Calu3 (cell line): ENCODE data around the gene SCARB1. TPM values are rescaled to one million over a fixed set of nuclear protein-coding genes. Genes with fewer than 3 reads are reported as not detected.

Experiments used
- BruUV-seq: library from RNA; stranded (reverse); fragments of 400-500 nt; replicated peaks from 2 replicates; lab custom pipeline; 2021; lab: Mats Ljungman, UMichigan
- CTCF ChIA-PET: fragments of 300-600 bp; sonication (Branson Sonifier 250); formaldehyde crosslinking; loops from one replicate; lab custom pipeline; 2022; ENCODE audit warnings: antibody characterized with exemption; lab: Charles Lee
- DNase-seq: peaks from one replicate; pipeline ENCODE4 v3.0.0; 2022
- H3K27ac Mint-ChIP-seq: one replicate; pipeline ENCODE4 v1.8.0; 2022; ENCODE audit warnings: mixed read lengths; ENCODE audit not compliant: unreplicated experiment
- H3K27me3 Mint-ChIP-seq: one replicate; pipeline ENCODE4 v1.8.0; 2022; ENCODE audit warnings: mixed read lengths; ENCODE audit not compliant: unreplicated experiment
- H3K36me3 Mint-ChIP-seq: one replicate; pipeline ENCODE4 v1.8.0; 2022; ENCODE audit warnings: mild to moderate bottlenecking, moderate library complexity, mixed read lengths; ENCODE audit not compliant: insufficient read depth, unreplicated experiment
- H3K4me1 Mint-ChIP-seq: one replicate; pipeline ENCODE4 v1.8.0; 2022; ENCODE audit warnings: mild to moderate bottlenecking, low read depth, mixed read lengths; ENCODE audit not compliant: unreplicated experiment
- H3K4me3 Mint-ChIP-seq: one replicate; pipeline ENCODE4 v1.8.0; 2022; ENCODE audit warnings: mild to moderate bottlenecking, low read depth, moderate library complexity, mixed read lengths; ENCODE audit not compliant: unreplicated experiment
- H3K9me3 Mint-ChIP-seq: one replicate; pipeline ENCODE4 v1.8.0; 2022; ENCODE audit warnings: low read depth, mixed read lengths; ENCODE audit not compliant: unreplicated experiment
- CTCF ChIP-seq: fragments of 200-600 bp; IDR thresholded peaks from one replicate; pipeline ENCODE4 v1.8.0; 2022; ENCODE audit warnings: antibody characterized with exemption; ENCODE audit not compliant: unreplicated experiment
- intact Hi-C: fragments of 100-400 bp; cut with micrococcal nuclease; formaldehyde crosslinking; loops from one replicate; pipeline ENCODE4 v1.10.0; 2022; ENCODE audit not compliant: unreplicated experiment
- total RNA-seq: library from RNA; stranded (reverse); gene quantifications from 2 replicates; pipeline ENCODE4 v1.2.3, GENCODE V29; 2022

SCARB1 gene
- total RNA-seq, 1 experiment from 2014 or later: 51.6 TPM

DNA sequence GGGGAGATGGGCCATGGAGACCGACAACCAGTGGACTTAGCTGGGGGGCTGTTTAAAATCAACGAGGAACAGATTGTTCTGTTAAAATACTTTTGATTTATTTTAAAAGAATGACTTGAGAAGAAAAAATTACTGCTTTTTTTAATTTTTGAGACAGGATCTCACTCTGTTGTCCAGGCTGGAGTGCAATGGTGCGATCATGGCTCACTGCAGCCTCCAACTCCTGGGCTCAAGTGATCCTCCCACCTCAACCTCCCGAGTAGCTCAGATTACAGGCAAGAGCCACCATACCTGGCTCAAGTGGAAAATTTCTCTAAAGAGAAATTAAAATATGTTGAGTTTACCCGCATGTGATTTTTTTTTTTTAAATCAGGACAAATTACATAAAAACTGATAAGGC, 80.6 kb downstream of the SCARB1 start:
- Mint-ChIP-seq H3K36me3 (peaks cover 2% of the 10 kb centered on the region), H3K4me3 (no peak overlapping the region), H3K9me3 (no peaks in the 10 kb centered on the region), H3K27ac (no peak overlapping the region), H3K4me1 (no peaks in the 10 kb centered on the region), H3K27me3 (no peaks in the 10 kb centered on the region)
- intact Hi-C loops: no loop called here
- CTCF ChIA-PET: interaction anchor here (0.5 kb wide), 1 partner anchor 566 kb away, joined by 4 read pairs; no protein-coding TSS in a partner anchor
- no peak for TF ChIP-seq CTCF
- no TSS peak for BruUV-seq
- no peak for DNase-seq

DNA sequence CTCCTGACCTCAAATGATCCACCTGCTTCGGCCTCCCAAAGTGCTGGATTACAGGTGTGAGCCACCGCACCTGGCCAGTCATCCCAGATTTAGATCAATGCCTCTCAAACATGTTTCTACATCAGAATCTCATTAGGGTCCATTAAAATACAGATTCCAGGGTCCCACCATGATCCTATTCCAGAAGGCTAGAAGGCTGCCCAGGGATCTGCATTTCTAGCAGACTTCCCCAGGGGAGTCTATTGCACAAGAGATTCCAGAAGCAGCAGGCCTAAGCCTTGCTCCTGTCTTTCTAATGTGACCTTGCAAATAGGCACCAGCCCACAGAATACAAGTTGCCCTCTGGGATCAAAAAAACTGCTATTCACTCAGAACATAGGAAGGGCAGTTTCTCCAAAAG, 81.5 kb downstream of the SCARB1 start:
- intact Hi-C loops: no loop called here
- H3K9me3 Mint-ChIP-seq: no peaks in the 10 kb centered on the region
- no peak overlapping the region for H3K27ac Mint-ChIP-seq
- H3K4me1 Mint-ChIP-seq: no peaks in the 10 kb centered on the region
- CTCF ChIA-PET: no interaction called here
- peaks cover 3% of the 10 kb centered on the region for H3K36me3 Mint-ChIP-seq
- DNase-seq: no peak
- BruUV-seq: no TSS peak
- H3K27me3 Mint-ChIP-seq: no peaks in the 10 kb centered on the region
- H3K4me3 Mint-ChIP-seq: no peak overlapping the region
- TF ChIP-seq CTCF: no peak

GRCh38 chr12:124780752-124781685, 82.6 kb downstream of the SCARB1 start:
- no TSS peak for BruUV-seq
- Mint-ChIP-seq H3K4me3 (no peak overlapping the region), H3K27ac (no peak overlapping the region), H3K4me1 (no peaks in the 10 kb centered on the region), H3K36me3 (peaks cover 3% of the 10 kb centered on the region), H3K27me3 (no peaks in the 10 kb centered on the region), H3K9me3 (no peaks in the 10 kb centered on the region)
- CTCF ChIA-PET: no interaction called here
- DNase-seq: no peak
- intact Hi-C loops: no loop called here
- no peak for TF ChIP-seq CTCF

- Mint-ChIP-seq H3K36me3 (peaks cover 3% of the 10 kb centered on the region), H3K9me3 (no peaks in the 10 kb centered on the region), H3K4me3 (no peak overlapping the region), H3K27me3 (no peaks in the 10 kb centered on the region), H3K27ac (no peak overlapping the region), H3K4me1 (peaks cover 6% of the 10 kb centered on the region)
- no TSS peak for BruUV-seq
- no peak for TF ChIP-seq CTCF
- DNase-seq: no peak
- intact Hi-C loops: no loop called here
- CTCF ChIA-PET: no interaction called here
These were observed 83.3 kb downstream of the SCARB1 start for GRCh38 chr12:124780336-124780735.
